ENCODE measurements around the gene ARMC9.

Gene ARMC9

GRCh38 chr2:231163414-231164095, 34.9 kb upstream of the ARMC9 start (continued):
- no peak for TF ChIP-seq ZNF645 (tag by site-specific recombination; IDR thresholded peaks at IDR 0.05)
- TF ChIP-seq CTCF (tag by site-specific recombination; IDR thresholded peaks at IDR 0.05): no peak
- no peak for TF ChIP-seq REPIN1 (tag by site-specific recombination; IDR thresholded peaks at IDR 0.05; ENCODE audit: low read depth)
- TF ChIP-seq ZNF658 (tag by site-specific recombination; IDR thresholded peaks at IDR 0.05): no peak
- TF ChIP-seq INSM2 (tag by site-specific recombination; IDR thresholded peaks at IDR 0.05): no peak
- TF ChIP-seq ZNF701 (tag by site-specific recombination; IDR thresholded peaks at IDR 0.05): no peak
- no peak for TF ChIP-seq ZNF221 (tag by site-specific recombination; IDR thresholded peaks at IDR 0.05; ENCODE audit: borderline replicate concordance)
- TF ChIP-seq KLF8 (tag by site-specific recombination; IDR thresholded peaks at IDR 0.05): no peak
- no peak for TF ChIP-seq ZNF488 (tag by site-specific recombination; IDR thresholded peaks at IDR 0.05)
- TF ChIP-seq ZNF214 (tag by site-specific recombination; IDR thresholded peaks at IDR 0.05; ENCODE audit: borderline replicate concordance): no peak
- no peak for TF ChIP-seq ZNF354C (tag by site-specific recombination; IDR thresholded peaks at IDR 0.05; ENCODE audit: borderline replicate concordance, low read depth)
- TF ChIP-seq ZFP3 (tag by site-specific recombination; IDR thresholded peaks at IDR 0.05; ENCODE audit: low read depth): no peak

- CTCF ChIA-PET: interaction anchor here (0.6 to 1.5 kb wide), 2 partner anchors 63 to 244 kb away, joined by 3 read pairs; no protein-coding TSS in a partner anchor
- TF ChIP-seq HIC1 (tag by site-specific recombination; IDR thresholded peaks at IDR 0.05) (no peak), ZNF221 (tag by site-specific recombination; IDR thresholded peaks at IDR 0.05; ENCODE audit: borderline replicate concordance) (no peak), ZNF248 (tag by site-specific recombination; IDR thresholded peaks at IDR 0.05) (no peak), ZNF555 (tag by site-specific recombination; conservative IDR thresholded peaks at IDR 0.05) (no peak), ZNF211 (tag by site-specific recombination; IDR thresholded peaks at IDR 0.05; ENCODE audit: low read depth) (no peak), KLF10 (tag by site-specific recombination; IDR thresholded peaks at IDR 0.05) (no peak), ZNF37A (tag by site-specific recombination; IDR thresholded peaks at IDR 0.05) (no peak), SCRT2 (tag by site-specific recombination; IDR thresholded peaks at IDR 0.05) (no peak), ZBTB7A (tag by site-specific recombination; IDR thresholded peaks at IDR 0.05; ENCODE audit: low read depth) (no peak), AEBP2 (tag by site-specific recombination; IDR thresholded peaks at IDR 0.05; ENCODE audit: borderline replicate concordance) (no peak), ZNF155 (tag by site-specific recombination; IDR thresholded peaks at IDR 0.05) (no peak)
Measured at GRCh38 chr2:231167745-231168459, 30.5 kb upstream of the ARMC9 start.

More at GRCh38 chr2:231167745-231168459, 30.5 kb upstream of the ARMC9 start:
- Histone ChIP-seq H3K27ac (ENCODE audit: extremely low read depth, low read depth, low read length) (no peak overlapping the region), H3K9me3 (ENCODE audit: control insufficient read depth, insufficient read depth, low read depth, low read length) (no peaks in the 10 kb centered on the region), H3K36me3 (ENCODE audit: control insufficient read depth in 2 of 2, insufficient read depth in 1 of 2, low read length in 2 of 2) (peaks cover 23 to 97% of the 10 kb centered on the region in 2 experiments), H3K4me1 (ENCODE audit: control insufficient read depth, insufficient read depth, low read length) (no peaks in the 10 kb centered on the region), H3K4me3 (ENCODE audit: low read depth, low read length) (no peak overlapping the region)
- POLR2A ChIA-PET: no interaction called here
